ENCODE measurements around the gene NDUFA7.

DNA sequence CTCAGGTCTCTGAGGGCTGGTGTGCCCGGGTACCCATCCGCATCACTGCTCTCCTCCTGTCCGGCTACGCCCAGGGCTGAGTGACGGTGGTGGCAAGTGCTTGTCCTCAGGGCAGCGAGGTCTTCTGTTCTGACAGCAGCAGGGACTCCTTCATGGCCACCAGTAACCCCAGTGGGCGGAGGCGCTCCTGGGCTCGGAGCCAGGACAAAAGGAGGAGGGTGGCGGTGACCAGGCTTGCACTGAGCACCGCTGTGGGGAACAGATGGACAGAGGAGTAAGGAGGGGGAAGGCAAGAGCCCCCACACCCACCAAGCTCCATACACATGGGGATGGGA, 18.9 kb downstream of the NDUFA7 start:
- TF ChIP-seq CTCF (IDR thresholded peaks at IDR 0.05; ENCODE audit: insufficient read depth, low read depth, low read length) (no peak), EZH2 (IDR thresholded peaks at IDR 0.05; ENCODE audit: insufficient read depth, low read length) (no peak)
